ENCODE measurements around the gene ACTA1. TPM values are rescaled to one million over a fixed set of nuclear protein-coding genes. Genes with fewer than 3 reads are reported as not detected.
A peak's percentile ranks its signal among the peaks of the same experiment; 100 is the strongest.

Gene ACTA1
- total and polyA plus RNA-seq, 2 donors (not counting 3 experiments of a cell fraction or from before 2014, with no cell fraction given) = 0.22 to 0.33 TPM

- H2AFZ ChIP-seq (ENCODE audit: low read depth, low read length) = no peak overlapping the region
- no peaks in the 10 kb centered on the region for H4K20me1 ChIP-seq (replicated peaks; ENCODE audit: control insufficient read depth, extremely low read depth, insufficient read depth, low read length)
- dilution Hi-C loops (cut with MboI; ENCODE audit: extremely low pct_ligation_motif_present, low sequenced_read_pairs) (no loop called here), intact Hi-C loops (cut with micrococcal nuclease) (loop anchor here (1.0 kb wide), 1 partner anchor 195 kb away; no protein-coding TSS in a partner anchor)
- FAIRE-seq (no peak), DNase-seq (ENCODE audit: low read depth, low spot score) (no peak)
- H3K36me3 ChIP-seq (ENCODE audit: control insufficient read depth in 2 of 2, extremely low read depth in 1 of 2, insufficient read depth in 2 of 2, low read length in 2 of 2) = peaks cover 4 to 7% of the 10 kb centered on the region in 2 experiments
- H3K9ac ChIP-seq (replicated peaks; ENCODE audit: extremely low read depth, insufficient read depth, low read length) = no peak overlapping the region
- TF ChIP-seq EZH2 (IDR thresholded peaks at IDR 0.05; ENCODE audit: borderline replicate concordance, low read depth, low read length, severe bottlenecking) = no peak
- TF ChIP-seq, protein P1, sequence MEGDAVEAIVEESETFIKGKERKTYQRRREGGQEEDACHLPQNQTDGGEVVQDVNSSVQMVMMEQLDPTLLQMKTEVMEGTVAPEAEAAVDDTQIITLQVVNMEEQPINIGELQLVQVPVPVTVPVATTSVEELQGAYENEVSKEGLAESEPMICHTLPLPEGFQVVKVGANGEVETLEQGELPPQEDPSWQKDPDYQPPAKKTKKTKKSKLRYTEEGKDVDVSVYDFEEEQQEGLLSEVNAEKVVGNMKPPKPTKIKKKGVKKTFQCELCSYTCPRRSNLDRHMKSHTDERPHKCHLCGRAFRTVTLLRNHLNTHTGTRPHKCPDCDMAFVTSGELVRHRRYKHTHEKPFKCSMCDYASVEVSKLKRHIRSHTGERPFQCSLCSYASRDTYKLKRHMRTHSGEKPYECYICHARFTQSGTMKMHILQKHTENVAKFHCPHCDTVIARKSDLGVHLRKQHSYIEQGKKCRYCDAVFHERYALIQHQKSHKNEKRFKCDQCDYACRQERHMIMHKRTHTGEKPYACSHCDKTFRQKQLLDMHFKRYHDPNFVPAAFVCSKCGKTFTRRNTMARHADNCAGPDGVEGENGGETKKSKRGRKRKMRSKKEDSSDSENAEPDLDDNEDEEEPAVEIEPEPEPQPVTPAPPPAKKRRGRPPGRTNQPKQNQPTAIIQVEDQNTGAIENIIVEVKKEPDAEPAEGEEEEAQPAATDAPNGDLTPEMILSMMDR (IDR thresholded peaks at IDR 0.05; ENCODE audit: extremely low read depth in 1 of 2, insufficient read depth in 1 of 2, low read depth in 1 of 2, low read length in 2 of 2) = peak in 1 of 2 donors; percentile 25
- H3K27ac ChIP-seq (ENCODE audit: insufficient read depth, low read depth, low read length) = no peak overlapping the region
- no peaks in the 10 kb centered on the region for H3K79me2 ChIP-seq (ENCODE audit: control insufficient read depth, insufficient read depth, low read length)
- CTCF ChIA-PET = interaction anchor here (0.7 to 2.0 kb wide), 7 partner anchors 12 to 194 kb away, joined by 3 to 10 read pairs (median 4); no protein-coding TSS in a partner anchor
- H3K4me1 ChIP-seq (ENCODE audit: control insufficient read depth, extremely low read depth, insufficient read depth, low read length) = no peaks in the 10 kb centered on the region
- no peak overlapping the region for H3K4me3 ChIP-seq (replicated peaks in 1 of 3; ENCODE audit: insufficient read depth in 1 of 3, low read depth in 1 of 3, low read length in 3 of 3)
- POLR2A ChIA-PET = no interaction called here
- H3K9me3 ChIP-seq (replicated peaks; ENCODE audit: control insufficient read depth, insufficient read depth, low read length) = no peaks in the 10 kb centered on the region
- H3K27me3 ChIP-seq (ENCODE audit: control insufficient read depth in 2 of 2, insufficient read depth in 2 of 2, low read length in 2 of 2) = no peaks in the 10 kb centered on the region
- no TSS peak for BruUV-seq (replicated peaks)
- H3K9me1 ChIP-seq (replicated peaks; ENCODE audit: control insufficient read depth, extremely low read depth, insufficient read depth, low read length) = no peaks in the 10 kb centered on the region
- no peak overlapping the region for H3K4me2 ChIP-seq (ENCODE audit: insufficient read depth, low read length)
These were observed 19.3 kb upstream of the ACTA1 start for GRCh38 chr1:229452956-229453801.

DNA sequence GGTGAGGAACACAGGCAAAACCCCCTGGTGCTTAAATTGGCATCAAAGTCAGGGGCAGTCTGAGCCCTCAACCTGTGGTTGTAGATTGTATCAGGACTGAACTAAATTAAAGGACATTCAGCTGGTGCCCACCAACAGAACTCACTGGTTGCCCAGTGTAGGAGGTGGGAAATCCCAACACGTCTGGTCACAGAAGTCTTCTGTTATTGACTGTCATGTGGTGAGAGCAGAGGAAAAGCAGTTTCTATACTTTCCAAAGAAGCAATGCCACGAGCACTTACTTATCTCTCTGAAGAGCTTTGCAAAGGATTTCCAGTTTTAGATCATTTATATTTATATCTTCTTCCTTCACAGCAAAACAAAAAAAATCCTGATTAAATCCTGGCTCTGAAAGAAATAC, 15.0 kb upstream of the ACTA1 start:
- H3K9me1 ChIP-seq (replicated peaks; ENCODE audit: control insufficient read depth, extremely low read depth, insufficient read depth, low read length) = no peaks in the 10 kb centered on the region
- H3K4me3 ChIP-seq (replicated peaks in 1 of 3; ENCODE audit: insufficient read depth in 1 of 3, low read depth in 1 of 3, low read length in 3 of 3) = no peak overlapping the region
- no peak overlapping the region for H3K4me2 ChIP-seq (ENCODE audit: insufficient read depth, low read length)
- TF ChIP-seq EZH2 (IDR thresholded peaks at IDR 0.05; ENCODE audit: borderline replicate concordance, low read depth, low read length, severe bottlenecking) (no peak), MYC (IDR thresholded peaks at IDR 0.05; ENCODE audit: low read depth, low read length) (no peak), POLR2A (IDR thresholded peaks at IDR 0.05; ENCODE audit: low read depth, low read length) (no peak), POLR2AphosphoS5 (IDR thresholded peaks at IDR 0.05; ENCODE audit: insufficient read depth, low read depth, low read length) (no peak), JUN (IDR thresholded peaks at IDR 0.05; ENCODE audit: borderline replicate concordance, insufficient read depth, insufficient read length, low read depth) (no peak), FOS (IDR thresholded peaks at IDR 0.05; ENCODE audit: borderline replicate concordance, insufficient read depth, low read length) (no peak), MAX (IDR thresholded peaks at IDR 0.05; ENCODE audit: insufficient read depth, insufficient read length) (no peak), GATA2 (IDR thresholded peaks at IDR 0.05; ENCODE audit: insufficient read depth, insufficient read length, low read depth, low read length) (no peak)
- TF ChIP-seq, protein P1 (IDR thresholded peaks at IDR 0.05; ENCODE audit: extremely low read depth in 1 of 2, insufficient read depth in 1 of 2, low read depth in 1 of 2, low read length in 2 of 2) = no peak
- CTCF ChIA-PET = no interaction called here
- no peak overlapping the region for H2AFZ ChIP-seq (ENCODE audit: low read depth, low read length)
- intact Hi-C loops (cut with micrococcal nuclease) (no loop called here), dilution Hi-C loops (cut with MboI; ENCODE audit: extremely low pct_ligation_motif_present, low sequenced_read_pairs) (no loop called here)
- no peak for DNase-seq (ENCODE audit: low read depth, low spot score)
- POLR2A ChIA-PET = no interaction called here
- no peak overlapping the region for H3K27ac ChIP-seq (ENCODE audit: insufficient read depth, low read depth, low read length)
- H3K9me3 ChIP-seq (replicated peaks; ENCODE audit: control insufficient read depth, insufficient read depth, low read length) = no peaks in the 10 kb centered on the region
- H3K27me3 ChIP-seq (ENCODE audit: control insufficient read depth in 2 of 2, insufficient read depth in 2 of 2, low read length in 2 of 2) = no peaks in the 10 kb centered on the region
- H4K20me1 ChIP-seq (replicated peaks; ENCODE audit: control insufficient read depth, extremely low read depth, insufficient read depth, low read length) = no peaks in the 10 kb centered on the region
- FAIRE-seq = no peak
- peaks cover 0 to 4% of the 10 kb centered on the region in 2 experiments for H3K36me3 ChIP-seq (ENCODE audit: control insufficient read depth in 2 of 2, extremely low read depth in 1 of 2, insufficient read depth in 2 of 2, low read length in 2 of 2)
- no peak overlapping the region for H3K9ac ChIP-seq (replicated peaks; ENCODE audit: extremely low read depth, insufficient read depth, low read length)
- H3K4me1 ChIP-seq (ENCODE audit: control insufficient read depth, extremely low read depth, insufficient read depth, low read length) = no peaks in the 10 kb centered on the region
- no peaks in the 10 kb centered on the region for H3K79me2 ChIP-seq (ENCODE audit: control insufficient read depth, insufficient read depth, low read length)
- no TSS peak for BruUV-seq (replicated peaks)
